KMS-11 (cell line): ENCODE results near the gene CDKN2B-AS1.

Experiments used
- H2AFZ ChIP-seq: fragments of 200-600 bp; sonication (generic); 2 replicates; pipeline ENCODE4 v1.6.1; 2016; ENCODE audit warnings: antibody characterized with exemption, mixed run types, low read depth
- H3K27ac ChIP-seq: fragments of 200-600 bp; sonication (generic); 2 replicates; pipeline ENCODE4 v1.6.1; 2016; ENCODE audit warnings: mild to moderate bottlenecking, mixed run types
- H3K27me3 ChIP-seq: fragments of 200-600 bp; sonication (generic); 2 replicates; pipeline ENCODE4 v1.6.1; 2017; ENCODE audit warnings: mild to moderate bottlenecking, low read depth, mixed run types, moderate library complexity; ENCODE audit not compliant: insufficient read depth
- H3K36me3 ChIP-seq: fragments of 200-600 bp; sonication (generic); 2 replicates; pipeline ENCODE4 v1.6.1; 2017; ENCODE audit warnings: mild to moderate bottlenecking, mixed run types; ENCODE audit not compliant: insufficient read depth
- H3K4me1 ChIP-seq: fragments of 200-600 bp; sonication (generic); 2 replicates; pipeline ENCODE4 v1.6.1; 2016; ENCODE audit warnings: mild to moderate bottlenecking, low read depth, mixed run types; ENCODE audit not compliant: poor library complexity, severe bottlenecking
- H3K4me2 ChIP-seq: fragments of 200-600 bp; sonication (generic); 2 replicates; pipeline ENCODE4 v1.7.0; 2016; ENCODE audit warnings: mild to moderate bottlenecking, mixed run types
- H3K4me3 ChIP-seq: fragments of 200-600 bp; sonication (generic); IDR thresholded peaks from 2 replicates; pipeline ENCODE4 v1.6.1; 2017; ENCODE audit warnings: low read depth, low read length, mixed read lengths; ENCODE audit not compliant: insufficient read depth
- H3K79me2 ChIP-seq: fragments of 200-600 bp; sonication (generic); 2 replicates; pipeline ENCODE4 v1.6.1; 2016; ENCODE audit warnings: low read depth, mixed run types; ENCODE audit not compliant: insufficient read depth
- H3K9ac ChIP-seq: fragments of 200-600 bp; sonication (generic); 2 replicates; pipeline ENCODE4 v1.6.1; 2016; ENCODE audit warnings: mild to moderate bottlenecking, mixed run types
- H4K20me1 ChIP-seq: fragments of 200-600 bp; sonication (generic); 2 replicates; pipeline ENCODE4 v1.6.1; 2016; ENCODE audit warnings: mild to moderate bottlenecking, mixed run types; ENCODE audit not compliant: insufficient read depth
- TF ChIP-seq, protein P1 (sequence below): fragments of 200-600 bp; sonication (generic); conservative IDR thresholded peaks from 2 replicates; pipeline ENCODE4 v1.6.1; 2017; ENCODE audit warnings: low read depth, mild to moderate bottlenecking, antibody characterized with exemption, low read length, moderate library complexity, mixed read lengths

Gene CDKN2B-AS1

DNA sequence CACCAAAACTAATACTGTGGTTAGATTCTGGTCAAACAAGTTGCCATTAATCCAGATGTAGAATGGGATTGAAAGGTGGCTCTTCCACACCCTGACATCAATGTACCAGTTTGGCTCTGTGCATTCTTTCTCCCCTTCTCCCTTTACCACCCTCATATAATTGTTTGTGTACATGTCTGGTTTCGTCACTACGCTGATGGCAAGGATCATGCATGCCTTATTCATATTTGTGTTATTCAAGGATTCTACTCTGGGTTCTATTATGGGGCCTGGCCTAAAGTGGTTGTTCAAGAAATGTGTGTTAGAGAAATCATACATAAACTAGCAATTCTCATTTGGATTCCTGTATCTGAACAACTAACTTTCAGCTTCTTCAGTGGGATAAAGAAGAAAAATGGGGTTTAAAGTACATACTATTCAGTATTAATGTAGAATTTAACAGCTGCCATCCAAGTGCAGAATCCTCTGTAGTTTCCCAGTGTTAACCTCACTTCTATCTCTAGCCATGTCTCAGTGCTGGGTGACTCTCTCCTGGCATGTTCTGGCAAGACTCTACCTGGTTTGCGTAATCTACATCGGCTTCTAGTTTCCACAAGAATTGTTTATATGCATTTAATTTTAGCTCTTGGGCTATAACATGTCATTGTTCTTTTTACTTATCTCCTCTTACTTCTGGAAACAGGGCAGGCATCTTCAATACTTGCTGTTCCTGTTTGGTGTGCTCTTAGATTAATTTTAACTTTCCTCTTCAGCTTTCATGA lies 42.5 kb downstream of the CDKN2B-AS1 start:
- H3K4me1 ChIP-seq = peaks cover 97% of the 10 kb centered on the region
- no peaks in the 10 kb centered on the region for H4K20me1 ChIP-seq
- no peak overlapping the region for H2AFZ ChIP-seq
- no peaks in the 10 kb centered on the region for H3K79me2 ChIP-seq
- H3K4me2 ChIP-seq = peak overlapping the region; percentile 84
- TF ChIP-seq, protein P1, sequence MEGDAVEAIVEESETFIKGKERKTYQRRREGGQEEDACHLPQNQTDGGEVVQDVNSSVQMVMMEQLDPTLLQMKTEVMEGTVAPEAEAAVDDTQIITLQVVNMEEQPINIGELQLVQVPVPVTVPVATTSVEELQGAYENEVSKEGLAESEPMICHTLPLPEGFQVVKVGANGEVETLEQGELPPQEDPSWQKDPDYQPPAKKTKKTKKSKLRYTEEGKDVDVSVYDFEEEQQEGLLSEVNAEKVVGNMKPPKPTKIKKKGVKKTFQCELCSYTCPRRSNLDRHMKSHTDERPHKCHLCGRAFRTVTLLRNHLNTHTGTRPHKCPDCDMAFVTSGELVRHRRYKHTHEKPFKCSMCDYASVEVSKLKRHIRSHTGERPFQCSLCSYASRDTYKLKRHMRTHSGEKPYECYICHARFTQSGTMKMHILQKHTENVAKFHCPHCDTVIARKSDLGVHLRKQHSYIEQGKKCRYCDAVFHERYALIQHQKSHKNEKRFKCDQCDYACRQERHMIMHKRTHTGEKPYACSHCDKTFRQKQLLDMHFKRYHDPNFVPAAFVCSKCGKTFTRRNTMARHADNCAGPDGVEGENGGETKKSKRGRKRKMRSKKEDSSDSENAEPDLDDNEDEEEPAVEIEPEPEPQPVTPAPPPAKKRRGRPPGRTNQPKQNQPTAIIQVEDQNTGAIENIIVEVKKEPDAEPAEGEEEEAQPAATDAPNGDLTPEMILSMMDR = no peak
- H3K9ac ChIP-seq = no peak overlapping the region
- H3K4me3 ChIP-seq = no peak overlapping the region
- no peaks in the 10 kb centered on the region for H3K27me3 ChIP-seq
- peak overlapping the region; percentile 60; the same call in 1 of the 2 replicates for H3K27ac ChIP-seq
- no peaks in the 10 kb centered on the region for H3K36me3 ChIP-seq

DNA sequence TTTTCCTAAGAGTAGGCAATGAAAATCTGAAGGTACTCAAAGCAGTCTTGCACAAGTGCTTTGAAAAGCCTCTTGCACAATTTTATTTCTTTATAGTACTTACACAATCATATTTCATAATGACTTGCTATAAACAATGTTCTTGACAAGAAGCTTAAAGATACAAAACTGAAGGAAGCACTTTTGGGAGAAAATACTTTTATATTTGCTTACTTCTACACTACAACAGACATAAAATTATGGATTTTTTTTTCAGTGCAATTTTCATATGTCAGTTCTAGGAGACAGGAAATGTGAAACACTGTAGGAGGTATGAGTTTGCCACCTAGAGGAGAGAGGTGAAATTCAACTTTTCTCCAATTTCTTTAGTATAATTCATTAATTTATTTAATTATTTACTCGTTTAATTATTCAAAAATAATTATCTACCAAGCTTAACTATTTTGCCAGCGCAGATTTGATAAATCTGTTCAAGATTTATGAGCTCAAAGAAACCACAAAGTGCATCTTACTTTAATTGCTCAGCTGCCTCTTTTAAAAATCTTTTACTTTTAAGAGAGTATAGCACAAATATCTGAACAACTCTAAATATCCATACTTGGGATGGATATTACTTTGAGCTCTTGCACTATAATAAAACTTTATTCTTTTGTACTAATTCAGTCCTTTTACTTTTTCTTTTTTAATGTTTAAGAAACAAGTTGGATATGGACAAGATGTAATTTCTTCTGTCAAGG lies 43.5 kb downstream of the CDKN2B-AS1 start:
- Histone ChIP-seq H3K4me1 (peaks cover 89% of the 10 kb centered on the region), H3K27ac (no peak overlapping the region; the same call in 1 of the 2 replicates), H4K20me1 (no peaks in the 10 kb centered on the region), H3K79me2 (no peaks in the 10 kb centered on the region), H3K27me3 (no peaks in the 10 kb centered on the region), H2AFZ (no peak overlapping the region), H3K4me3 (no peak overlapping the region), H3K36me3 (no peaks in the 10 kb centered on the region), H3K9ac (no peak overlapping the region), H3K4me2 (peak overlapping the region; percentile 58)
- TF ChIP-seq, protein P1 = peak; percentile 65; the same call in 1 of the 2 replicates

GRCh38 chr9:22039258-22039657 lies 44.7 kb downstream of the CDKN2B-AS1 start:
- Histone ChIP-seq H3K27ac (no peak overlapping the region), H3K4me1 (peaks cover 83% of the 10 kb centered on the region), H3K4me2 (no peak overlapping the region)

GRCh38 chr9:22040760-22041159 lies 46.2 kb downstream of the CDKN2B-AS1 start:
- Histone ChIP-seq H2AFZ (no peak overlapping the region), H4K20me1 (no peaks in the 10 kb centered on the region), H3K4me3 (no peak overlapping the region), H3K9ac (no peak overlapping the region), H3K27me3 (no peaks in the 10 kb centered on the region), H3K27ac (no peak overlapping the region), H3K4me2 (no peak overlapping the region), H3K36me3 (no peaks in the 10 kb centered on the region), H3K4me1 (peaks cover 83% of the 10 kb centered on the region), H3K79me2 (no peaks in the 10 kb centered on the region)
- TF ChIP-seq, protein P1 = no peak

More at GRCh38 chr9:22039258-22039657, 44.7 kb downstream of the CDKN2B-AS1 start:
- no peaks in the 10 kb centered on the region for H3K27me3 ChIP-seq
- H3K79me2 ChIP-seq = no peaks in the 10 kb centered on the region
- no peak overlapping the region for H3K9ac ChIP-seq
- H3K36me3 ChIP-seq = no peaks in the 10 kb centered on the region
- H2AFZ ChIP-seq = no peak overlapping the region
- TF ChIP-seq, protein P1 = no peak
- H3K4me3 ChIP-seq = no peak overlapping the region
- H4K20me1 ChIP-seq = no peaks in the 10 kb centered on the region
